ENCODE results near the gene LAMA2. TPM values are rescaled to one million over a fixed set of nuclear protein-coding genes. Genes with fewer than 3 reads are reported as not detected.

LAMA2 gene
- polyA plus RNA-seq, 1 donor from 2014 or later, result 2.5 TPM

DNA sequence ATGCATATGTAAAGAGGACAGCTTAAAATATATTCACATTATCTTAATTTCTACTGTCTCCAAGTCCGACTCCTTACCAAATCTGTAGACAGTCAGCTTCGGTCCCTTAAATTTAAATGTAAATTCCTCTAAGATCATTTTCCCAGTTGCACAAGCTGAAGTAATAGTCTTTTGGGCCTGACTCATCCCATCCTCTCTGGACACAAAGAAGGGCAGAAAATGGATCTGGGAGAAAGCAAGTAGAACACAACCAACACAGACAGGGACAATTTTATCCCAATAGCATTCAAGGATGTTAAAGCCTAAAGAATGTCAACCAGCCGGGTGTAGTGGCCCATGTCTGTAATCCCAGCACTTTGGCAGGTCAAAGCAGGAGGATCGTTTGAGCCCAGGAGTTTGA lies 598.8 kb downstream of the LAMA2 start:
- Histone ChIP-seq H3K27ac (ENCODE audit: low read length) (no peak overlapping the region), H3K27me3 (ENCODE audit: insufficient read depth, low read depth, low read length) (no peaks in the 10 kb centered on the region), H3K4me3 (ENCODE audit: low read length) (no peak overlapping the region), H3F3A (ENCODE audit: insufficient read depth, low read length, poor library complexity, severe bottlenecking) (peaks cover 5% of the 10 kb centered on the region), H3K36me3 (ENCODE audit: insufficient read depth, low read length) (no peaks in the 10 kb centered on the region), H3K79me2 (replicated peaks; ENCODE audit: insufficient read depth, low read length) (no peaks in the 10 kb centered on the region), H3K9me3 (ENCODE audit: low read length) (no peaks in the 10 kb centered on the region), H3K9me2 (ENCODE audit: insufficient read depth, low read length) (no peaks in the 10 kb centered on the region), H4K20me1 (ENCODE audit: insufficient read depth) (no peaks in the 10 kb centered on the region), H3K4me2 (ENCODE audit: low read length) (no peak overlapping the region), H2AFZ (ENCODE audit: low read depth, low read length) (no peak overlapping the region), H3K9ac (ENCODE audit: low read length) (no peak overlapping the region)
- TF ChIP-seq EZH2 (IDR thresholded peaks at IDR 0.05; ENCODE audit: borderline replicate concordance, insufficient read depth, low read length, poor library complexity, severe bottlenecking) (no peak), RAD21 (conservative IDR thresholded peaks at IDR 0.05) (no peak), TAF1 (IDR thresholded peaks at IDR 0.05; ENCODE audit: low read depth) (no peak), MXI1 (conservative IDR thresholded peaks at IDR 0.05; ENCODE audit: poor library complexity, severe bottlenecking) (no peak), EP300 (conservative IDR thresholded peaks at IDR 0.05; ENCODE audit: poor library complexity, severe bottlenecking) (no peak), SMC3 (conservative IDR thresholded peaks at IDR 0.05; ENCODE audit: poor library complexity) (no peak), POLR2AphosphoS5 (IDR thresholded peaks at IDR 0.05) (no peak)
- TF ChIP-seq, protein P1, sequence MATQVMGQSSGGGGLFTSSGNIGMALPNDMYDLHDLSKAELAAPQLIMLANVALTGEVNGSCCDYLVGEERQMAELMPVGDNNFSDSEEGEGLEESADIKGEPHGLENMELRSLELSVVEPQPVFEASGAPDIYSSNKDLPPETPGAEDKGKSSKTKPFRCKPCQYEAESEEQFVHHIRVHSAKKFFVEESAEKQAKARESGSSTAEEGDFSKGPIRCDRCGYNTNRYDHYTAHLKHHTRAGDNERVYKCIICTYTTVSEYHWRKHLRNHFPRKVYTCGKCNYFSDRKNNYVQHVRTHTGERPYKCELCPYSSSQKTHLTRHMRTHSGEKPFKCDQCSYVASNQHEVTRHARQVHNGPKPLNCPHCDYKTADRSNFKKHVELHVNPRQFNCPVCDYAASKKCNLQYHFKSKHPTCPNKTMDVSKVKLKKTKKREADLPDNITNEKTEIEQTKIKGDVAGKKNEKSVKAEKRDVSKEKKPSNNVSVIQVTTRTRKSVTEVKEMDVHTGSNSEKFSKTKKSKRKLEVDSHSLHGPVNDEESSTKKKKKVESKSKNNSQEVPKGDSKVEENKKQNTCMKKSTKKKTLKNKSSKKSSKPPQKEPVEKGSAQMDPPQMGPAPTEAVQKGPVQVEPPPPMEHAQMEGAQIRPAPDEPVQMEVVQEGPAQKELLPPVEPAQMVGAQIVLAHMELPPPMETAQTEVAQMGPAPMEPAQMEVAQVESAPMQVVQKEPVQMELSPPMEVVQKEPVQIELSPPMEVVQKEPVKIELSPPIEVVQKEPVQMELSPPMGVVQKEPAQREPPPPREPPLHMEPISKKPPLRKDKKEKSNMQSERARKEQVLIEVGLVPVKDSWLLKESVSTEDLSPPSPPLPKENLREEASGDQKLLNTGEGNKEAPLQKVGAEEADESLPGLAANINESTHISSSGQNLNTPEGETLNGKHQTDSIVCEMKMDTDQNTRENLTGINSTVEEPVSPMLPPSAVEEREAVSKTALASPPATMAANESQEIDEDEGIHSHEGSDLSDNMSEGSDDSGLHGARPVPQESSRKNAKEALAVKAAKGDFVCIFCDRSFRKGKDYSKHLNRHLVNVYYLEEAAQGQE (IDR thresholded peaks at IDR 0.05; ENCODE audit: borderline replicate concordance), result no peak
- TF ChIP-seq, protein P2, sequence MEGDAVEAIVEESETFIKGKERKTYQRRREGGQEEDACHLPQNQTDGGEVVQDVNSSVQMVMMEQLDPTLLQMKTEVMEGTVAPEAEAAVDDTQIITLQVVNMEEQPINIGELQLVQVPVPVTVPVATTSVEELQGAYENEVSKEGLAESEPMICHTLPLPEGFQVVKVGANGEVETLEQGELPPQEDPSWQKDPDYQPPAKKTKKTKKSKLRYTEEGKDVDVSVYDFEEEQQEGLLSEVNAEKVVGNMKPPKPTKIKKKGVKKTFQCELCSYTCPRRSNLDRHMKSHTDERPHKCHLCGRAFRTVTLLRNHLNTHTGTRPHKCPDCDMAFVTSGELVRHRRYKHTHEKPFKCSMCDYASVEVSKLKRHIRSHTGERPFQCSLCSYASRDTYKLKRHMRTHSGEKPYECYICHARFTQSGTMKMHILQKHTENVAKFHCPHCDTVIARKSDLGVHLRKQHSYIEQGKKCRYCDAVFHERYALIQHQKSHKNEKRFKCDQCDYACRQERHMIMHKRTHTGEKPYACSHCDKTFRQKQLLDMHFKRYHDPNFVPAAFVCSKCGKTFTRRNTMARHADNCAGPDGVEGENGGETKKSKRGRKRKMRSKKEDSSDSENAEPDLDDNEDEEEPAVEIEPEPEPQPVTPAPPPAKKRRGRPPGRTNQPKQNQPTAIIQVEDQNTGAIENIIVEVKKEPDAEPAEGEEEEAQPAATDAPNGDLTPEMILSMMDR (IDR thresholded peaks at IDR 0.05; ENCODE audit: poor library complexity, severe bottlenecking), result no peak

DNA sequence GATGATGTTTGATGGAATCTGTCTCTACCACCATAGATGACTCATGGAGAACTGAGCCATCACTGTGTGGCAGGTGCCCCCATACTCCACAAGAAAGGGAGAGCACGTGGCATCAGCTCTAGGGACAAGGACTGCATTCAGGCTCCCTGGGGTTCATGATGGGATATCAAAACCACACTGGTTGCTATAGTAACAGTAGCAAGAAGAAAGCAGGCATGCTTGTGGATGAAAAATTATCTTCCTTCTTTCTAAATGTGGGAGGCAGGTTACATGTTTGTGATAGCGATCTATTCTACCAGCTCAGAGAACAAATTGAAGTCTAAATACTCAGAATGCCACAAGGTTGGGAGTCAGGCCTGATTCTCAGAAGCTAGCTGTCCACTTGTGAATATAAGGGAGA lies 602.8 kb downstream of the LAMA2 start:
- Histone ChIP-seq H2AFZ (ENCODE audit: low read depth, low read length) (peak overlapping the region; percentile 0), H4K20me1 (ENCODE audit: insufficient read depth) (no peaks in the 10 kb centered on the region), H3K9ac (ENCODE audit: low read length) (peak overlapping the region; percentile 30), H3F3A (ENCODE audit: insufficient read depth, low read length, poor library complexity, severe bottlenecking) (peaks cover 5% of the 10 kb centered on the region), H3K36me3 (ENCODE audit: insufficient read depth, low read length) (no peaks in the 10 kb centered on the region), H3K27ac (ENCODE audit: low read length) (peak overlapping the region; percentile 83), H3K79me2 (replicated peaks; ENCODE audit: insufficient read depth, low read length) (no peaks in the 10 kb centered on the region), H3K4me3 (ENCODE audit: low read length) (peak overlapping the region; percentile 39), H3K9me2 (ENCODE audit: insufficient read depth, low read length) (no peaks in the 10 kb centered on the region), H3K9me3 (ENCODE audit: low read length) (no peaks in the 10 kb centered on the region), H3K27me3 (ENCODE audit: insufficient read depth, low read depth, low read length) (no peaks in the 10 kb centered on the region), H3K4me2 (ENCODE audit: low read length) (peak overlapping the region; percentile 60)
- TF ChIP-seq, protein P1 (IDR thresholded peaks at IDR 0.05; ENCODE audit: borderline replicate concordance), result peak; percentile 42
- TF ChIP-seq SMC3 (conservative IDR thresholded peaks at IDR 0.05; ENCODE audit: poor library complexity), result peak; percentile 26
- peak; percentile 55 for TF ChIP-seq MXI1 (conservative IDR thresholded peaks at IDR 0.05; ENCODE audit: poor library complexity, severe bottlenecking)
- peak; percentile 79 for TF ChIP-seq EP300 (conservative IDR thresholded peaks at IDR 0.05; ENCODE audit: poor library complexity, severe bottlenecking)
- no peak for TF ChIP-seq RAD21 (conservative IDR thresholded peaks at IDR 0.05)
- TF ChIP-seq POLR2AphosphoS5 (IDR thresholded peaks at IDR 0.05), result peak; percentile 70
- TF ChIP-seq, protein P2 (IDR thresholded peaks at IDR 0.05; ENCODE audit: poor library complexity, severe bottlenecking), result no peak
